H9 (cell line): Measurements from ENCODE around the gene FLRT2. TPM values are rescaled to one million over a fixed set of nuclear protein-coding genes. Genes with fewer than 3 reads are reported as not detected.

Source experiments
- DNase-seq: peaks from one replicate; pipeline ENCODE4 v3.0.0-alpha.2; 2017
- H2AFZ ChIP-seq: one replicate; pipeline ENCODE4 v1.6.1; 2013; ENCODE audit warnings: mild to moderate bottlenecking, low read length, control low read depth, moderate library complexity
- H2AK5ac ChIP-seq: 2 replicates; pipeline ENCODE4 v1.6.1; 2013; ENCODE audit warnings: low read length, control low read depth, mixed read lengths; ENCODE audit not compliant: insufficient read length
- H2BK120ac ChIP-seq: one replicate; pipeline ENCODE4 v1.6.1; 2013; ENCODE audit warnings: low read depth, mild to moderate bottlenecking, low read length, control low read depth, inconsistent platforms; ENCODE audit not compliant: poor library complexity, severe bottlenecking
- H2BK12ac ChIP-seq: 2 replicates; pipeline ENCODE4 v1.6.1; 2013; ENCODE audit warnings: low read length, control low read depth, mixed read lengths, low read depth; ENCODE audit not compliant: insufficient read length
- H2BK15ac ChIP-seq: 2 replicates; pipeline ENCODE4 v1.6.1; 2013; ENCODE audit warnings: low read depth, low read length, control low read depth
- H2BK20ac ChIP-seq: one replicate; pipeline ENCODE4 v1.6.1; 2013; ENCODE audit warnings: low read depth, mild to moderate bottlenecking, low read length, control low read depth, inconsistent platforms; ENCODE audit not compliant: poor library complexity, severe bottlenecking
- H2BK5ac ChIP-seq: 2 replicates; pipeline ENCODE4 v1.6.1; 2013; ENCODE audit warnings: low read length, control low read depth, mixed read lengths; ENCODE audit not compliant: insufficient read length
- H3K14ac ChIP-seq: 2 replicates; pipeline ENCODE4 v1.6.1; 2013; ENCODE audit warnings: low read length, control low read depth; ENCODE audit not compliant: insufficient read depth
- H3K18ac ChIP-seq: 2 replicates; pipeline ENCODE4 v1.6.1; 2013; ENCODE audit warnings: low read depth, mild to moderate bottlenecking, mixed read lengths, low read length, control low read depth; ENCODE audit not compliant: insufficient read length
- H3K23ac ChIP-seq: 2 replicates; pipeline ENCODE4 v1.6.1; 2013; ENCODE audit warnings: low read length, control low read depth, mixed read lengths, low read depth; ENCODE audit not compliant: insufficient read length
- H3K23me2 ChIP-seq: 2 replicates; pipeline ENCODE4 v1.6.1; 2013; ENCODE audit warnings: low read depth, mild to moderate bottlenecking, mixed read lengths, low read length, control low read depth; ENCODE audit not compliant: insufficient read length, poor library complexity, severe bottlenecking
- H3K27ac ChIP-seq: 2 replicates; pipeline ENCODE4 v1.5.1; 2013; ENCODE audit warnings: low read length, control low read depth, mixed read lengths, low read depth; ENCODE audit not compliant: insufficient read length
- H3K27me3 ChIP-seq: 2 replicates; pipeline ENCODE4 v1.6.1; 2013; ENCODE audit warnings: low read length, control low read depth, inconsistent platforms; ENCODE audit not compliant: insufficient read depth
- H3K4ac ChIP-seq: 2 replicates; pipeline ENCODE4 v1.6.1; 2013; ENCODE audit warnings: low read depth, mild to moderate bottlenecking, control low read depth, inconsistent platforms, low read length, moderate library complexity
- H3K4me1 ChIP-seq: 2 replicates; pipeline ENCODE4 v1.6.1; 2013; ENCODE audit warnings: low read length, control low read depth, inconsistent platforms; ENCODE audit not compliant: insufficient read depth
- H3K4me2 ChIP-seq: 2 replicates; pipeline ENCODE4 v1.6.1; 2013; ENCODE audit warnings: low read length, control low read depth, mixed read lengths; ENCODE audit not compliant: insufficient read length, insufficient read depth
- H3K56ac ChIP-seq: 2 replicates; pipeline ENCODE4 v1.6.1; 2013; ENCODE audit warnings: low read depth, mild to moderate bottlenecking, mixed read lengths, low read length, control low read depth; ENCODE audit not compliant: insufficient read length
- H3K79me1 ChIP-seq: 2 replicates; pipeline ENCODE4 v1.6.1; 2013; ENCODE audit warnings: low read depth, mild to moderate bottlenecking, moderate library complexity, low read length, control low read depth, inconsistent platforms; ENCODE audit not compliant: insufficient read depth, poor library complexity, severe bottlenecking
- H3K79me2 ChIP-seq: 2 replicates; pipeline ENCODE4 v1.6.1; 2013; ENCODE audit warnings: low read length, control low read depth, inconsistent platforms; ENCODE audit not compliant: insufficient read depth
- H3K9ac ChIP-seq: 2 replicates; pipeline ENCODE4 v1.6.1; 2013; ENCODE audit warnings: low read length, control low read depth, mixed read lengths; ENCODE audit not compliant: insufficient read length; ENCODE audit errors: extremely low read depth
- H3K9me3 ChIP-seq: one replicate; pipeline ENCODE4 v1.6.1; 2013; ENCODE audit warnings: low read depth, low read length, inconsistent platforms; ENCODE audit not compliant: control insufficient read depth
- H3T11ph ChIP-seq: one replicate; pipeline ENCODE4 v1.6.1; 2013; ENCODE audit warnings: mild to moderate bottlenecking, low read length, control low read depth, inconsistent platforms
- H4K20me1 ChIP-seq: one replicate; pipeline ENCODE4 v1.6.1; 2013; ENCODE audit not compliant: control insufficient read depth, insufficient read length, insufficient read depth
- H4K5ac ChIP-seq: 2 replicates; pipeline ENCODE4 v1.6.1; 2013; ENCODE audit warnings: low read depth, mild to moderate bottlenecking, mixed read lengths, low read length, control low read depth; ENCODE audit not compliant: insufficient read length
- H4K8ac ChIP-seq: replicated peaks from 2 replicates; pipeline ENCODE4 v1.6.1; 2013; ENCODE audit warnings: low read length, control low read depth, mixed read lengths, low read depth; ENCODE audit not compliant: insufficient read length
- H4K91ac ChIP-seq: 2 replicates; pipeline ENCODE4 v1.6.1; 2013; ENCODE audit warnings: low read depth, mild to moderate bottlenecking, moderate library complexity, mixed read lengths, low read length, control low read depth; ENCODE audit not compliant: insufficient read length
- H3K27ac Mint-ChIP-seq, 3 experiments: 2 replicates in 2 of 3; 3 replicates in 1 of 3; pipeline ENCODE4 v1.8.0; 2020 to 2021; ENCODE audit warnings: mixed read lengths in 3 of 3, mild to moderate bottlenecking in 1 of 3, moderate library complexity in 1 of 3
- H3K27me3 Mint-ChIP-seq: 2 replicates; pipeline ENCODE4 v1.8.0; 2021; ENCODE audit warnings: low read depth, mild to moderate bottlenecking, moderate library complexity, mixed read lengths
- H3K36me3 Mint-ChIP-seq, 3 experiments: 2 replicates in 2 of 3; 3 replicates in 1 of 3; pipeline ENCODE4 v1.8.0; 2020 to 2021; ENCODE audit warnings: low read depth in 3 of 3, mixed read lengths in 3 of 3; ENCODE audit not compliant: insufficient read depth in 1 of 3
- H3K4me1 Mint-ChIP-seq, 2 experiments: 2 replicates each; pipeline ENCODE4 v1.8.0; 2020; ENCODE audit warnings: mixed read lengths in 2 of 2
- H3K4me3 Mint-ChIP-seq, 2 experiments: 2 replicates in 1 of 2; 3 replicates in 1 of 2; pipeline ENCODE4 v1.8.0; 2020 to 2021; ENCODE audit warnings: mild to moderate bottlenecking in 2 of 2, mixed read lengths in 2 of 2, moderate library complexity in 1 of 2
- H3K9me3 Mint-ChIP-seq, 2 experiments: 2 replicates in 1 of 2; 3 replicates in 1 of 2; pipeline ENCODE4 v1.8.0; 2020; ENCODE audit warnings: mild to moderate bottlenecking in 2 of 2, mixed read lengths in 2 of 2, moderate library complexity in 1 of 2
- WGBS: extraction: QIAGEN DNeasy Blood & Tissue Kit; methylation state at CpG from one replicate; pipeline ENCODE4 v1.1.7; 2013; ENCODE audit warnings: missing lambda C conversion rate, low lambda C conversion rate, mixed read lengths; ENCODE audit not compliant: insufficient read length; ENCODE audit errors: extremely low coverage; 5-methylcytosine and 5-hydroxymethylcytosine counted together
- total RNA-seq: library from RNA; stranded (reverse); gene quantifications from 2 replicates; pipeline ENCODE4 v1.2.1, GENCODE V29; 2021
- TF ChIP-seq, protein P1 (sequence below): fragments of 200-600 bp; sonication (generic); conservative IDR thresholded peaks from 3 replicates; pipeline ENCODE4 v1.8.0; 2021; ENCODE audit warnings: antibody characterized with exemption, mild to moderate bottlenecking

FLRT2 gene
- total RNA-seq, 1 experiment from 2014 or later: 3.3 TPM

GRCh38 chr14:85578930-85579329, 49.0 kb downstream of the FLRT2 start:
- H3K9me3 Mint-ChIP-seq: no peaks in the 10 kb centered on the region
- Histone ChIP-seq H2BK12ac (no peak overlapping the region), H2BK20ac (no peak overlapping the region), H3K4me1 (peaks cover 3% of the 10 kb centered on the region; the same call in 1 of the 2 replicates), H2BK5ac (no peak overlapping the region), H4K91ac (no peak overlapping the region), H3K23ac (no peak overlapping the region), H3K23me2 (no peaks in the 10 kb centered on the region), H4K8ac (no peak overlapping the region), H3K4me2 (no peak overlapping the region), H2AK5ac (no peak overlapping the region), H2BK15ac (no peak overlapping the region), H4K5ac (no peak overlapping the region), H3T11ph (no peak overlapping the region), H3K27me3 (no peaks in the 10 kb centered on the region), H3K18ac (no peak overlapping the region), H3K4ac (no peak overlapping the region), H2AFZ (no peak overlapping the region), H3K79me2 (no peaks in the 10 kb centered on the region), H2BK120ac (no peak overlapping the region), H3K27ac (no peak overlapping the region), H3K14ac (no peak overlapping the region), H3K9me3 (no peaks in the 10 kb centered on the region), H4K20me1 (no peaks in the 10 kb centered on the region), H3K9ac (no peak overlapping the region), H3K56ac (no peak overlapping the region), H3K79me1 (no peaks in the 10 kb centered on the region)
- peaks cover 44 to 45% of the 10 kb centered on the region in 2 experiments for H3K4me1 Mint-ChIP-seq
- H3K27ac Mint-ChIP-seq: no peak overlapping the region
- WGBS: no CpG with 5 or more reads among the region's 2 CpGs
- TF ChIP-seq, protein P1, sequence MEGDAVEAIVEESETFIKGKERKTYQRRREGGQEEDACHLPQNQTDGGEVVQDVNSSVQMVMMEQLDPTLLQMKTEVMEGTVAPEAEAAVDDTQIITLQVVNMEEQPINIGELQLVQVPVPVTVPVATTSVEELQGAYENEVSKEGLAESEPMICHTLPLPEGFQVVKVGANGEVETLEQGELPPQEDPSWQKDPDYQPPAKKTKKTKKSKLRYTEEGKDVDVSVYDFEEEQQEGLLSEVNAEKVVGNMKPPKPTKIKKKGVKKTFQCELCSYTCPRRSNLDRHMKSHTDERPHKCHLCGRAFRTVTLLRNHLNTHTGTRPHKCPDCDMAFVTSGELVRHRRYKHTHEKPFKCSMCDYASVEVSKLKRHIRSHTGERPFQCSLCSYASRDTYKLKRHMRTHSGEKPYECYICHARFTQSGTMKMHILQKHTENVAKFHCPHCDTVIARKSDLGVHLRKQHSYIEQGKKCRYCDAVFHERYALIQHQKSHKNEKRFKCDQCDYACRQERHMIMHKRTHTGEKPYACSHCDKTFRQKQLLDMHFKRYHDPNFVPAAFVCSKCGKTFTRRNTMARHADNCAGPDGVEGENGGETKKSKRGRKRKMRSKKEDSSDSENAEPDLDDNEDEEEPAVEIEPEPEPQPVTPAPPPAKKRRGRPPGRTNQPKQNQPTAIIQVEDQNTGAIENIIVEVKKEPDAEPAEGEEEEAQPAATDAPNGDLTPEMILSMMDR: no peak
- DNase-seq: no peak
- H3K4me3 Mint-ChIP-seq: no peak overlapping the region
- H3K27me3 Mint-ChIP-seq: no peaks in the 10 kb centered on the region
- no peaks in the 10 kb centered on the region for H3K36me3 Mint-ChIP-seq
